PC-9 (cell line): Measurements from ENCODE around the gene UQCRH.
"Not testable (repeated sequence)": the region's sequence is repeated elsewhere in the genome, so short reads cannot be mapped to it uniquely, and the experiment has no call there.

Experiments used
- EZH2 ChIP-seq: fragments of 200-600 bp; sonication (generic); IDR thresholded peaks from 2 replicates; pipeline ENCODE4 v1.8.0; 2017; ENCODE audit warnings: antibody characterized with exemption, low read depth
- TF ChIP-seq, protein P1 (sequence below): fragments of 200-600 bp; sonication (generic); conservative IDR thresholded peaks from 2 replicates; pipeline ENCODE4 v1.6.1; 2017; ENCODE audit warnings: mixed run types, antibody characterized with exemption, mild to moderate bottlenecking, moderate library complexity

DNA sequence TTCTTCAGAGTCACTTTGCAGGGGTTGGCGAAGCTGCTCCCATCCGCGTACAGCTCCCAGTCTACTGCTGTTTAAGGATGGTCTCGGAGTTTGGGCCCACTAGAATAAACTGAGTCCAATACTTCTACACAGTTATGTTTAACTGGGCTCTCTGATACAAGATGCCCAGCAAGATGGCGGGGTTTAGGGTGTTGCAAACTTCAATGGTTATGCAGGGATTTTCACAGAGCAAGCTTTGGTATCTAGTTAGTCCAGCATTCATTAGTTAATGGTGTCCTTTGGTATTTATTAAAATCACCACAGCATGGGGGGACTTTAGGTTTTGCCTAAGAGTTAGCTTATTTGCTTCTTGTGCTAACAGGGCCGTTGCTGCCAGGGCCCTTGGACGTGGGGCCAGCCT lies 24.7 kb downstream of the UQCRH start:
- not testable (repeated sequence) for TF ChIP-seq EZH2
- TF ChIP-seq, protein P1, sequence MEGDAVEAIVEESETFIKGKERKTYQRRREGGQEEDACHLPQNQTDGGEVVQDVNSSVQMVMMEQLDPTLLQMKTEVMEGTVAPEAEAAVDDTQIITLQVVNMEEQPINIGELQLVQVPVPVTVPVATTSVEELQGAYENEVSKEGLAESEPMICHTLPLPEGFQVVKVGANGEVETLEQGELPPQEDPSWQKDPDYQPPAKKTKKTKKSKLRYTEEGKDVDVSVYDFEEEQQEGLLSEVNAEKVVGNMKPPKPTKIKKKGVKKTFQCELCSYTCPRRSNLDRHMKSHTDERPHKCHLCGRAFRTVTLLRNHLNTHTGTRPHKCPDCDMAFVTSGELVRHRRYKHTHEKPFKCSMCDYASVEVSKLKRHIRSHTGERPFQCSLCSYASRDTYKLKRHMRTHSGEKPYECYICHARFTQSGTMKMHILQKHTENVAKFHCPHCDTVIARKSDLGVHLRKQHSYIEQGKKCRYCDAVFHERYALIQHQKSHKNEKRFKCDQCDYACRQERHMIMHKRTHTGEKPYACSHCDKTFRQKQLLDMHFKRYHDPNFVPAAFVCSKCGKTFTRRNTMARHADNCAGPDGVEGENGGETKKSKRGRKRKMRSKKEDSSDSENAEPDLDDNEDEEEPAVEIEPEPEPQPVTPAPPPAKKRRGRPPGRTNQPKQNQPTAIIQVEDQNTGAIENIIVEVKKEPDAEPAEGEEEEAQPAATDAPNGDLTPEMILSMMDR = not testable (repeated sequence)
